ENCODE measurements around the gene AGAP1. TPM values are rescaled to one million over a fixed set of nuclear protein-coding genes. Genes with fewer than 3 reads are reported as not detected.

Gene AGAP1
- total RNA-seq, 1 experiment from 2014 or later: 44.8 TPM

- DNase-seq (ENCODE audit: low spot score): no peak
Measured at GRCh38 chr2:235863414-235863813, 369.6 kb downstream of the AGAP1 start.

- no peak for DNase-seq (ENCODE audit: low spot score)
Measured at GRCh38 chr2:235864302-235864701, 370.5 kb downstream of the AGAP1 start.

GRCh38 chr2:235864733-235865515 is 371.1 kb downstream of the AGAP1 start:
- DNase-seq (ENCODE audit: low spot score): no peak

GRCh38 chr2:235866373-235866772 is 372.5 kb downstream of the AGAP1 start:
- DNase-seq (ENCODE audit: low spot score): no peak

GRCh38 chr2:235868224-235868623 is 374.4 kb downstream of the AGAP1 start:
- no peak for DNase-seq (ENCODE audit: low spot score)

GRCh38 chr2:235868645-235869044 is 374.8 kb downstream of the AGAP1 start:
- DNase-seq (ENCODE audit: low spot score): no peak

GRCh38 chr2:235870515-235870914 is 376.7 kb downstream of the AGAP1 start:
- no peak for DNase-seq (ENCODE audit: low spot score)

GRCh38 chr2:235876099-235876679 is 382.3 kb downstream of the AGAP1 start:
- no peak for DNase-seq (ENCODE audit: low spot score)

GRCh38 chr2:235877275-235877802 is 383.5 kb downstream of the AGAP1 start:
- no peak for DNase-seq (ENCODE audit: low spot score)

GRCh38 chr2:235879116-235879515 is 385.3 kb downstream of the AGAP1 start:
- no peak for DNase-seq (ENCODE audit: low spot score)

- no peak for DNase-seq (ENCODE audit: low spot score)
Measured at GRCh38 chr2:235883675-235884074, 389.8 kb downstream of the AGAP1 start.

GRCh38 chr2:235889302-235889630 is 395.4 kb downstream of the AGAP1 start:
- DNase-seq (ENCODE audit: low spot score): no peak

GRCh38 chr2:235893129-235893698 is 399.4 kb downstream of the AGAP1 start:
- DNase-seq (ENCODE audit: low spot score): no peak

- DNase-seq (ENCODE audit: low spot score): no peak
Measured at GRCh38 chr2:235894839-235895238, 401.0 kb downstream of the AGAP1 start.

- DNase-seq (ENCODE audit: low spot score): no peak
Measured at GRCh38 chr2:235896061-235896460, 402.2 kb downstream of the AGAP1 start.

- no peak for DNase-seq (ENCODE audit: low spot score)
Measured at GRCh38 chr2:235897992-235898391, 404.1 kb downstream of the AGAP1 start.

GRCh38 chr2:235898766-235899165 is 404.9 kb downstream of the AGAP1 start:
- no peak for DNase-seq (ENCODE audit: low spot score)

- DNase-seq (ENCODE audit: low spot score): peak; percentile 2
Measured at GRCh38 chr2:235900631-235901030, 406.8 kb downstream of the AGAP1 start.

- DNase-seq (ENCODE audit: low spot score): peak; percentile 2
Measured at GRCh38 chr2:235901243-235901642, 407.4 kb downstream of the AGAP1 start.

GRCh38 chr2:235903782-235904584 is 410.1 kb downstream of the AGAP1 start:
- no peak for DNase-seq (ENCODE audit: low spot score)

GRCh38 chr2:235904585-235904931 is 410.7 kb downstream of the AGAP1 start:
- no peak for DNase-seq (ENCODE audit: low spot score)

GRCh38 chr2:235908826-235909225 is 415.0 kb downstream of the AGAP1 start:
- DNase-seq (ENCODE audit: low spot score): no peak

All from HT-29 (cell line).